Breast epithelium (tissue), 4 donors: Measurements from ENCODE around the gene ZSWIM1. TPM values are rescaled to one million over a fixed set of nuclear protein-coding genes. Genes with fewer than 3 reads are reported as not detected.
"Not testable (repeated sequence)": the region's sequence is repeated elsewhere in the genome, so short reads cannot be mapped to it uniquely, and the experiment has no call there.

ENCODE experiments used
- DNase-seq, 2 donors: peaks; one replicate each; pipeline ENCODE4 v3.0.0-alpha.2; 2019; ENCODE audit warnings: low spot score in 2 of 2
- H3K27ac ChIP-seq, 2 donors: fragments of 200-600 bp; sonication (generic) in 1 of 2; one replicate each; pipeline ENCODE4 v1.5.1; 2016 to 2019; ENCODE audit warnings: mild to moderate bottlenecking in 1 of 2
- H3K27me3 ChIP-seq, 2 donors: fragments of 200-600 bp; sonication (generic) in 1 of 2; one replicate each; pipeline versions ENCODE4 v1.5.1 to v1.6.0; 2017 to 2019; ENCODE audit warnings: control low read depth in 1 of 2, mild to moderate bottlenecking in 1 of 2
- H3K36me3 ChIP-seq: fragments of 200-600 bp; one replicate; pipeline ENCODE4 v1.5.1; 2019
- H3K4me1 ChIP-seq, 2 donors: fragments of 200-600 bp; sonication (generic); one replicate each; pipeline ENCODE4 v1.5.1; 2016 to 2019; ENCODE audit warnings: control low read depth in 1 of 2
- H3K4me3 ChIP-seq, 3 donors: fragments of 200-600 bp; sonication (generic); 1 replicate in 2 of 3; 2 replicates in 1 of 3; pipeline ENCODE4 v1.5.1; 2016 to 2019; ENCODE audit warnings: mild to moderate bottlenecking in 3 of 3, moderate library complexity in 2 of 3
- H3K9me3 ChIP-seq, 2 donors: fragments of 200-600 bp; sonication (generic) in 1 of 2; one replicate each; pipeline ENCODE4 v1.5.1; 2016 to 2019; ENCODE audit warnings: control low read depth in 1 of 2
- POLR2A ChIP-seq: fragments of 450-650 bp; IDR thresholded peaks from one replicate; pipeline ENCODE4 v1.6.1; 2016; ENCODE audit warnings: antibody characterized with exemption, mild to moderate bottlenecking, moderate library complexity
- POLR2AphosphoS5 ChIP-seq, 3 donors: sonication (generic); formaldehyde crosslinking; IDR thresholded peaks; one replicate each; pipeline ENCODE4 v1.6.1; 2017; ENCODE audit warnings: antibody characterized with exemption in 3 of 3
- intact Hi-C: fragments of 100-400 bp; cut with DNase I; formaldehyde crosslinking; loops from one replicate; pipeline ENCODE4 v1.15.1; 2023; ENCODE audit warnings: low total_unique reads
- total RNA-seq, 3 donors: library from RNA; depleted of rRNA; stranded (reverse); fragments of >200 nt; gene quantifications; one replicate each; pipeline ENCODE4 v1.1.0, GENCODE V29; 2016
- TF ChIP-seq, protein P1 (sequence below), 3 donors: fragments of 450-650 bp; IDR thresholded peaks; one replicate each; pipeline ENCODE4 v1.5.1; 2016 to 2017; ENCODE audit warnings: antibody characterized with exemption in 3 of 3, mild to moderate bottlenecking in 3 of 3, moderate library complexity in 3 of 3

Gene ZSWIM1
- total RNA-seq, 3 donors from 2014 or later = 6.9 to 11.4 (median 7.5) TPM

DNA sequence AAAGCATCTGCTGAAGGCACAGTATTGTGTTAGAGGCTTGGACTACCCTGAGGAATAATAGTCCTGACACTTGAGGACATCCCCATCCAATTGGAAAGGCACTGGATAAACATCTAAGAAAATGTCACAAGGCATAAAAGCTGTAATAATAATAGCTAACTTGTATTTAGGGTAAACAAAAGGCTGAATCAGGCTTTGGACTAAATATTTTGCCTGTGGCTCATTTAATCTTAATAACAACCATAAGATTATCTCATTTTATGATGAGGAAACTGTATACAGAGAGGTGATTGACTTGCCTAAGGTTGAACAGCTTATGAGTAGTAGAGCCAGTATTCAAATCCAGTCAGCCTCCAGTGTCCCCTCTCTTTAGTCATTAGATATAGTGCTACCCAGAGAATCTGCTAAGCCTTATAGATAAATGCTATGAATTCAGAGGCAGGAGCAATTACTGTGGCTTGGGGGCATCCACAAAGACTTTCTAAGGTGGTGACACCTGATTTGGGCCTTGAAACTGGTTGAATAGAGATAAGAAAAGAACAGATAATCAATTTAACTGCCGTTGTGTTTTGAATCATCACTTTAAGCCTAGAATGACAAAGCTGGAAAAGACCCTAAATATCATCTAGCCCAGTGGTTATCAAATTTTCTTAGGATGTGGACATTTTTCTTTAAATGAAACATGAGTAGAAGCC is 7.5 kb upstream of the ZSWIM1 start:
- no peak for DNase-seq
- intact Hi-C loops = no loop called here

DNA sequence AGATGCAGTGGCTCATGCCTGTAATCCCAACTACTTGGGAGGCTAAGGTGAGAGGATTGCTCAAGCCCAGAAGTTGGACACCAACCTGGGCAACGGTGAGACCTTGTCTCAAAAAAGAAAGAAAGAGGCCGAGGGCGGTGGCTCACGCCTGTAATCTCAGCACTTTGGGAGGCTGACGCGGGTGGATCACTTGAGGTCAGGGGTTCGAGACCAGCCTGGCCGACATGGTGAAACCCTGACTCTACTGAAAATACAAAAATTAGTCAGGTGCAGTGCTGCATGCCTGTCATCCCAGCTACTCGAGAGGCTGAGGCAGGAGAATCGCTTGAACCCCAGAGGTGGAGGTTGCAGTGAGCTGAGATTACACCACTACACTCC is 6.9 kb upstream of the ZSWIM1 start:
- H3K27me3 ChIP-seq, H3K9me3 ChIP-seq, intact Hi-C loops, H3K4me3 ChIP-seq, DNase-seq, H3K4me1 ChIP-seq, H3K36me3 ChIP-seq, H3K27ac ChIP-seq: not testable (repeated sequence)

More for the DNA sequence above, 7.5 kb upstream of the ZSWIM1 start:
- TF ChIP-seq POLR2A (no peak), POLR2AphosphoS5 (IDR thresholded peaks at IDR 0.05) (no peak)
- TF ChIP-seq, protein P1, sequence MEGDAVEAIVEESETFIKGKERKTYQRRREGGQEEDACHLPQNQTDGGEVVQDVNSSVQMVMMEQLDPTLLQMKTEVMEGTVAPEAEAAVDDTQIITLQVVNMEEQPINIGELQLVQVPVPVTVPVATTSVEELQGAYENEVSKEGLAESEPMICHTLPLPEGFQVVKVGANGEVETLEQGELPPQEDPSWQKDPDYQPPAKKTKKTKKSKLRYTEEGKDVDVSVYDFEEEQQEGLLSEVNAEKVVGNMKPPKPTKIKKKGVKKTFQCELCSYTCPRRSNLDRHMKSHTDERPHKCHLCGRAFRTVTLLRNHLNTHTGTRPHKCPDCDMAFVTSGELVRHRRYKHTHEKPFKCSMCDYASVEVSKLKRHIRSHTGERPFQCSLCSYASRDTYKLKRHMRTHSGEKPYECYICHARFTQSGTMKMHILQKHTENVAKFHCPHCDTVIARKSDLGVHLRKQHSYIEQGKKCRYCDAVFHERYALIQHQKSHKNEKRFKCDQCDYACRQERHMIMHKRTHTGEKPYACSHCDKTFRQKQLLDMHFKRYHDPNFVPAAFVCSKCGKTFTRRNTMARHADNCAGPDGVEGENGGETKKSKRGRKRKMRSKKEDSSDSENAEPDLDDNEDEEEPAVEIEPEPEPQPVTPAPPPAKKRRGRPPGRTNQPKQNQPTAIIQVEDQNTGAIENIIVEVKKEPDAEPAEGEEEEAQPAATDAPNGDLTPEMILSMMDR (IDR thresholded peaks at IDR 0.05) = no peak
- H3K27me3 ChIP-seq = no peaks in the 10 kb centered on the region
- H3K4me3 ChIP-seq = no peak overlapping the region
- no peaks in the 10 kb centered on the region for H3K36me3 ChIP-seq
- no peaks in the 10 kb centered on the region for H3K9me3 ChIP-seq
- no peak overlapping the region for H3K27ac ChIP-seq
- H3K4me1 ChIP-seq = no peaks in the 10 kb centered on the region

DNA sequence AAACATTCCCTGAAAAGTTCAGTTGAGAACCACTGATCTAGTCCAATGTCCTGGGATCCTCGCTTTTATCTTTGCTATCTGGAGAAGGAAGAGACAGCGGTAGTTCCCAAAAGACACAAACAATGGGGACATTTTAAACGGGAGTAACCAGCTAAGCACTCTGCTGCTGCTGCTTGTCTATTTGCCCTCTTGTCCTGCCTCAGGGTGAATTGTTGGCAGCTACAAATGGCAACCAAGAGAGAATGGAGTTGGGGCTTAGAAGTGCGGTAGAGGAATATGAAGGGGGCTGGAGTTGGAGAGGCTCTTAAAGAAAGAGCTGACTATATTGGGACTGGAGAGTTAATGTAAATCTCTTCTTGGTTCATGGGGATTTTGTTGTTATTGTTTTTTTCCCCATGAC is 6.5 kb upstream of the ZSWIM1 start:
- intact Hi-C loops = no loop called here
- Histone ChIP-seq H3K4me3 (no peak overlapping the region), H3K27me3 (no peaks in the 10 kb centered on the region), H3K27ac (no peak overlapping the region), H3K36me3 (no peaks in the 10 kb centered on the region), H3K9me3 (no peaks in the 10 kb centered on the region), H3K4me1 (no peaks in the 10 kb centered on the region)
- TF ChIP-seq, protein P1 (IDR thresholded peaks at IDR 0.05) = no peak
- no peak for TF ChIP-seq POLR2AphosphoS5 (IDR thresholded peaks at IDR 0.05)
- TF ChIP-seq POLR2A = no peak
- no peak for DNase-seq

DNA sequence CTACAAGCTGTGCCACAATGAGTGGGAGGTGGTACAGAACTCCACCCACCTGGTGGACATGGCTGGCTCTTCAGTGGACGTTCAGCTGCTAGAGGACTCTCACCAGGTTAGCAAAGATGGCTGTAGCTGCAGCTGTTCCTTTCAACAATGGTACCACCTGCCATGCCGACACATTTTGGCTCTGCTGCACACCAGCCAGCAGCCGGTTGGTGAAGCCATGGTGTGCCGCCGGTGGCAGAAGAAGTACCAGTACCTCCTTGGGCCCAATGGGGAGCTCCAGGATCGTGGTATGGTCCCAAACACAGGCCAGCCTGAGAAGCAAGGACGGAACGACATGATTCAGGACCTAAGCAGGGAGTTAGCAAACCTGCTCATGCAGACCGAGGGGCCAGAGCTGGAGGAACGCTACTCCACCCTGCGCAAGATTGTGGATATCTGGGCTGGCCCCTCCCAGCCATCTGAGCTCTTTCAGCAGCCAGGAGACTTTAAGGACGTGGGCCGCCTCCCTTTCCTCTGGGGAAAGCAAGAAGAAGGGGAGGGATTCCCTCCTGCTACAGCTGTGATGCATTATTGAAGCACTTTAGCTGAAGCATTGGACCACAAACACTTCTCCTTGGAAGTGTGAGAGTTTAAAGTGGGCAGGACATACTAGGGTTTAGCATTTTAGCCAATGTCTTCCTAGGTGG is 2.8 kb upstream of the ZSWIM1 start:
- Histone ChIP-seq H3K27me3 (no peaks in the 10 kb centered on the region), H3K27ac (peak overlapping the region in 1 of 2 donors; percentile 12), H3K4me1 (peaks cover 0 to 6% of the 10 kb centered on the region in 2 donors), H3K4me3 (no peak overlapping the region), H3K9me3 (no peaks in the 10 kb centered on the region), H3K36me3 (no peaks in the 10 kb centered on the region)
- intact Hi-C loops = no loop called here
- no peak for DNase-seq
- TF ChIP-seq, protein P1 (IDR thresholded peaks at IDR 0.05) = no peak
- no peak for TF ChIP-seq POLR2A
- no peak for TF ChIP-seq POLR2AphosphoS5 (IDR thresholded peaks at IDR 0.05)

DNA sequence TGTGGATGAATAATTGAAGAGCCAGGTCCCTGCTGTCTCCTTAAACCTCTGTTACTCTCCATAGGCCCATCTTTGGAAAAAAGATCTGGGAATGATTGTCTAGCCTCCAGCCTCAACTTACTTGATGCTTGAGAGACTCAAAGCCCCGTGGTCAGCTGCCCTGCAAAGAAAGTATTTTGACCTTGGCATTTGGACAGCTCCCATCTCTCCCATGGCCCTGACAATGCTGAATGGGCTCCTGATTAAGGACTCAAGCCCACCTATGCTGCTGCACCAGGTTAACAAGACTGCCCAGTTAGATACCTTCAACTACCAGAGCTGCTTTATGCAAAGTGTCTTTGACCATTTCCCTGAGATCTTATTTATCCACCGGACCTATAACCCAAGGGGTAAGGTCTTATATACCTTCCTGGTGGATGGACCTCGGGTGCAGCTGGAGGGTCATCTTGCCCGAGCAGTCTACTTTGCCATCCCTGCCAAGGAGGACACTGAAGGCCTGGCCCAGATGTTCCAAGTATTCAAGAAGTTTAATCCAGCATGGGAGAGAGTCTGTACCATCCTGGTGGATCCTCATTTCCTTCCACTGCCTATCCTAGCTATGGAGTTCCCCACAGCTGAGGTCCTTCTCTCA is 1.6 kb downstream of the ZSWIM1 start:
- no peak for DNase-seq
- Histone ChIP-seq H3K27ac (no peak overlapping the region), H3K36me3 (no peaks in the 10 kb centered on the region), H3K27me3 (no peaks in the 10 kb centered on the region), H3K4me1 (peaks cover 0 to 6% of the 10 kb centered on the region in 2 donors), H3K9me3 (no peaks in the 10 kb centered on the region), H3K4me3 (no peak overlapping the region)
- no peak for TF ChIP-seq POLR2AphosphoS5 (IDR thresholded peaks at IDR 0.05)
- TF ChIP-seq, protein P1 (IDR thresholded peaks at IDR 0.05) = no peak
- no peak for TF ChIP-seq POLR2A
- intact Hi-C loops = no loop called here
